DOHH2 (cell line): Measurements from ENCODE around the gene PRIM1.
"Not testable (repeated sequence)": the region's sequence is repeated elsewhere in the genome, so short reads cannot be mapped to it uniquely, and the experiment has no call there.

ENCODE experiments used
- CTCF ChIP-seq: fragments of 200-600 bp; sonication (generic); IDR thresholded peaks from one replicate; pipeline ENCODE4 v1.5.1; 2014; ENCODE audit warnings: antibody characterized with exemption, mild to moderate bottlenecking, low read depth, low read length; ENCODE audit not compliant: poor library complexity, severe bottlenecking
- EZH2phosphoT487 ChIP-seq: fragments of 200-600 bp; sonication (generic); IDR thresholded peaks from 2 replicates; pipeline ENCODE4 v1.6.1; 2017; ENCODE audit warnings: borderline replicate concordance, mild to moderate bottlenecking, antibody characterized with exemption, low read length, moderate library complexity, mixed read lengths

- not testable (repeated sequence) for TF ChIP-seq CTCF, EZH2phosphoT487
Measured at GRCh38 chr12:56726196-56726675, 25.9 kb downstream of the PRIM1 start.
